Glutamatergic neuron (in vitro differentiated cells): ENCODE data around the gene COLEC12. TPM values are rescaled to one million over a fixed set of nuclear protein-coding genes. Genes with fewer than 3 reads are reported as not detected.

Experiments used
- DNase-seq: peaks from one replicate; pipeline ENCODE4 v3.0.0; 2022
- H3K27ac Mint-ChIP-seq: one replicate; pipeline ENCODE4 v1.8.0; 2020; ENCODE audit warnings: mild to moderate bottlenecking, mixed read lengths, inconsistent platforms; ENCODE audit not compliant: unreplicated experiment
- H3K27me3 Mint-ChIP-seq: one replicate; pipeline ENCODE4 v1.8.0; 2020; ENCODE audit warnings: mild to moderate bottlenecking, moderate library complexity, mixed read lengths, inconsistent platforms; ENCODE audit not compliant: unreplicated experiment
- H3K36me3 Mint-ChIP-seq: one replicate; pipeline ENCODE4 v1.8.0; 2020; ENCODE audit warnings: mild to moderate bottlenecking, mixed read lengths, inconsistent platforms; ENCODE audit not compliant: unreplicated experiment
- H3K4me1 Mint-ChIP-seq: one replicate; pipeline ENCODE4 v1.8.0; 2020; ENCODE audit warnings: mild to moderate bottlenecking, low read depth, mixed read lengths, inconsistent platforms; ENCODE audit not compliant: unreplicated experiment
- H3K4me3 Mint-ChIP-seq: one replicate; pipeline ENCODE4 v1.8.0; 2020; ENCODE audit warnings: mild to moderate bottlenecking, mixed read lengths, inconsistent platforms; ENCODE audit not compliant: unreplicated experiment
- H3K9me3 Mint-ChIP-seq: one replicate; pipeline ENCODE4 v1.8.0; 2020; ENCODE audit warnings: mild to moderate bottlenecking, moderate library complexity, mixed read lengths, inconsistent platforms; ENCODE audit not compliant: unreplicated experiment
- total RNA-seq: library from RNA; stranded (reverse); fragmentation: NEBNext Ultra II Directional; extraction: Animal tissue kit (Norgen Biotek cat#: 25700); gene quantifications from one replicate; pipeline ENCODE4 v1.2.1, GENCODE V29; 2021; ENCODE audit not compliant: unreplicated experiment
- TF ChIP-seq, protein P1 (sequence below): fragments of 200-600 bp; sonication (generic); IDR thresholded peaks from one replicate; pipeline ENCODE4 v1.5.0; 2021; ENCODE audit not compliant: partially characterized antibody, unreplicated experiment

The COLEC12 gene
- total RNA-seq, 1 donor from 2014 or later, result 0.20 TPM

DNA sequence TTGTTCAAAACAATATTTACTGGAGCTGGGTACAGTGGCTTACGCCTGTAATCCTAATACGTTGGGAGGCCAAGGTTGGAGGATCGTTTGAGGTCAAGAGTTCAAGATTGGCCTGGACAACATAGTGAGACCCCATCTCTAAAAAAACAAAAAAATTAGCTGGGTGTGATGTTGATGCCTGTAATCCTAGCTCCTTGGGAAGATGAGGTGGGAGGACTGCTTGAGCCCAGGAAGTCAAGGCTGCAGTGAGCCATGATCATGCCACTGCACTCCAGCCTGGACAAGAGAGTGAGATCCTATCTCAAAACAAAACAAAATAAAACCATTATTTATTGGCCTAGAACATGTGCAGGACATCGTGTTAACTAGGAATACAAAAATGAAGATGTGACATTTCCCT is 77.5 kb downstream of the COLEC12 start:
- Mint-ChIP-seq H3K27me3 (no peaks in the 10 kb centered on the region), H3K4me1 (no peaks in the 10 kb centered on the region), H3K4me3 (no peak overlapping the region), H3K27ac (no peak overlapping the region), H3K9me3 (no peaks in the 10 kb centered on the region), H3K36me3 (no peaks in the 10 kb centered on the region)
- no peak for DNase-seq
- TF ChIP-seq, protein P1, sequence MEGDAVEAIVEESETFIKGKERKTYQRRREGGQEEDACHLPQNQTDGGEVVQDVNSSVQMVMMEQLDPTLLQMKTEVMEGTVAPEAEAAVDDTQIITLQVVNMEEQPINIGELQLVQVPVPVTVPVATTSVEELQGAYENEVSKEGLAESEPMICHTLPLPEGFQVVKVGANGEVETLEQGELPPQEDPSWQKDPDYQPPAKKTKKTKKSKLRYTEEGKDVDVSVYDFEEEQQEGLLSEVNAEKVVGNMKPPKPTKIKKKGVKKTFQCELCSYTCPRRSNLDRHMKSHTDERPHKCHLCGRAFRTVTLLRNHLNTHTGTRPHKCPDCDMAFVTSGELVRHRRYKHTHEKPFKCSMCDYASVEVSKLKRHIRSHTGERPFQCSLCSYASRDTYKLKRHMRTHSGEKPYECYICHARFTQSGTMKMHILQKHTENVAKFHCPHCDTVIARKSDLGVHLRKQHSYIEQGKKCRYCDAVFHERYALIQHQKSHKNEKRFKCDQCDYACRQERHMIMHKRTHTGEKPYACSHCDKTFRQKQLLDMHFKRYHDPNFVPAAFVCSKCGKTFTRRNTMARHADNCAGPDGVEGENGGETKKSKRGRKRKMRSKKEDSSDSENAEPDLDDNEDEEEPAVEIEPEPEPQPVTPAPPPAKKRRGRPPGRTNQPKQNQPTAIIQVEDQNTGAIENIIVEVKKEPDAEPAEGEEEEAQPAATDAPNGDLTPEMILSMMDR, result no peak

DNA sequence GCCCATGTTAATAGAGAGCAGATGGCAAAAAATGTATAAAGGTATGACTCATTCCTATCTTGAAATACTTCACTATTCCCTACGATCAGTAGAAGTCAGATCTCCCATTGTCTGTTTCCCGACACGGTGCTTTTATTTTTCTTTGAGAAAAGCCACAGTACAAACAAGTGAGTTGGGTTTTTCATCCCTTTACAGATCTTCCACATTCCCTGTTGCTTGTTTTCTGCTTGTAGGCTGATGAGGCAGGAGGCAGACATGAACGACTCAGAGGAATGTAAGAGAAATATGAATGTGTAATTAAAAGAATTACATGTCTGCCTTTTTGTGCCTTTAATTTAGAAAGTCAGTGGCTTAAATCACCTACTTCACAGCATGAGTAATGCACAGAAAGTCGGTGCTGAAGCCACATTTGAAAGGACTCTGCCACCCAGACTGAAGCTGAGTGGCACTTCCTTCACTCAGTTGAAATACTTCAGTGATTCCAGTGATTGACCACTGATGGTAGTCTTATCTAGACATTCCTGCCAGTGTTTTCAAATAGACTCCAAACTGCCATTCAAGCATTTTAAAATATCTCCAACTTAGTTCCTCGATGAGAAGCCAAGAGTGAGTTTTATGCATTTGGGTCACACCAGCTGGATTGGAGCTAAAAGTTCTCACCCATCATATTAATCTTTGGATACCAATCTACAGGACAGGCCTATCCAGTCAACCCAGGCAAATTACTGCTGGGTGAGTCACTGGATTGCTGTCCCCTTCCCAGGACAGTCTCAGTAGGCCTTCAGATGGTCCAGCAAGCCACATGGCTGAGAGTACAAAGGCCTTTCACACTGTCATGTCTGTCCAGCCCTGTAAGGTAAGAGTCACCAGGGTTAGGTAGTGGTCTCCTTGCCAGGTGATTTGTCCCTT is 79.0 kb downstream of the COLEC12 start:
- no peaks in the 10 kb centered on the region for H3K9me3 Mint-ChIP-seq
- TF ChIP-seq, protein P1, result no peak
- no peak overlapping the region for H3K4me3 Mint-ChIP-seq
- no peaks in the 10 kb centered on the region for H3K27me3 Mint-ChIP-seq
- no peak overlapping the region for H3K27ac Mint-ChIP-seq
- no peaks in the 10 kb centered on the region for H3K4me1 Mint-ChIP-seq
- no peaks in the 10 kb centered on the region for H3K36me3 Mint-ChIP-seq
- no peak for DNase-seq

DNA sequence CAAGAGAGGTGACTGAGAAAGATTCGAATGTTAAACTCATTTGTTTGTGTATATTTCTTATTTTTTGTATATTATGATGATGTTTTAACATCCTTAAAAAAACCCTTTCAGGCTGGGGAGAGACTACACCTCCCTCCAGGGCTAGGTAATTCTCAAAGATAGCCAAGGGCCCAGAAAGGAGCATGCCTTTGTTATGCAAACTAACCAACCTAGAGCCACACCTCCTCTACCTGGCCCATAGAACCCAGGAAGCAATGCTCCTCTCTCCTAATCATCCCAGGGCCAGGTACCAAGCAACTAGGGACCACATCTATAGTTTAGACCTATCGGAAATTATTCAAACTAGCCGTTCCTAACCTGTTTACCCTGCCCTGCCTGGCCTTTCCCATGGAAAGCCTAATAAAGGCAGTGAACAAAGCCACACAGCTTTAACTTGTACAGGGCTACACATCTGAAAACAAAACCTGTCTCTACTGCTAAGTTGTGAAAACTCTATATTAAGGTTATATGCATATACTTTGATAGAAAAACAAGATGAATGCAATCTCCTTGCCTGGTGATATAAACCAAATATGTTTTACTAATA is 79.7 kb downstream of the COLEC12 start:
- Mint-ChIP-seq H3K36me3 (no peaks in the 10 kb centered on the region), H3K27ac (no peak overlapping the region), H3K27me3 (no peaks in the 10 kb centered on the region), H3K9me3 (no peaks in the 10 kb centered on the region), H3K4me1 (no peaks in the 10 kb centered on the region), H3K4me3 (no peak overlapping the region)
- TF ChIP-seq, protein P1, result no peak
- no peak for DNase-seq

DNA sequence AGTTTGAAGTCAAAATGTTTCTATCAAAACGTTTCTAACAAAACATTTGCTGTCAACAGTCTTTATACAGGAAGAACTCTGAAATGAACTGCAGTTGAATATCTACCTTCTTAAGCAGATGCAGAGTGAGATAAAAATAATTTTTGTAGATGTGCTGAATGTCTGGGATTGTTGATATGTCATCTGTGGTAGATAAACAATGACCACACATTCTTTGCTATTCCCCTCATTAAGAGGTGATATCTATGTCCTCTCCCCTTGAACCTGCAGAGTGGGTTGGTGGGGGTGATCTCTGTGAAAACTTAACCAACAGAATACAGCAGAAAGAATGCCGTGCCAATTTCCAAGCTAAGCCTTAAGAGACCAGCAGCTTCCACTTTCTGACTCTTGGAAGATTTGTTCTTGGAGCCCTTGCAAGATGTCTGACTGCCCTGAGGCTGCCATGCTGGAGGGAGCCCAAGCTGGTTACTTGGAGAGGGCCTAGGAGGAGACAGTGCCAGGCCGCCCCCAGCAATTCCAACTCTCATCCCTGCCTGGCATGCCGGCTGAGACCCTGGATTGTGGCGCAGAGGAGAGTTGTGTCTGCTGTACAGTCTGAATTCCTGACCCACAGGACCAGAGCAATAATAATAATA is 80.8 kb downstream of the COLEC12 start:
- H3K36me3 Mint-ChIP-seq, result no peaks in the 10 kb centered on the region
- no peaks in the 10 kb centered on the region for H3K9me3 Mint-ChIP-seq
- no peaks in the 10 kb centered on the region for H3K4me1 Mint-ChIP-seq

More for the DNA sequence above, 80.8 kb downstream of the COLEC12 start:
- DNase-seq, result no peak
- Mint-ChIP-seq H3K27ac (no peak overlapping the region), H3K27me3 (no peaks in the 10 kb centered on the region), H3K4me3 (no peak overlapping the region)
- TF ChIP-seq, protein P1, result no peak
